PC-3 (cell line): ENCODE data around the gene GFPT2. TPM values are rescaled to one million over a fixed set of nuclear protein-coding genes. Genes with fewer than 3 reads are reported as not detected.

Source experiments
- ATAC-seq: fragments of 200-7000 bp; cut with Tn5 transposase; 2 replicates; pipeline ENCODE4 v1.9.1; 2020; ENCODE audit warnings: mild to moderate bottlenecking, moderate library complexity
- BruUV-seq: library from RNA; stranded (reverse); fragments of 400-500 nt; replicated peaks from 2 replicates; lab custom pipeline; 2021; lab: Mats Ljungman, UMichigan
- CTCF ChIA-PET: fragments of 300-600 bp; sonication (Branson Sonifier 250); formaldehyde crosslinking; loops from one replicate; lab custom pipeline; 2022; ENCODE audit warnings: antibody characterized with exemption; lab: Charles Lee
- POLR2A ChIA-PET: fragments of 300-600 bp; sonication (Branson Sonifier 250); formaldehyde crosslinking; loops from one replicate; lab custom pipeline; 2022; ENCODE audit warnings: antibody characterized with exemption; ENCODE audit not compliant: unreplicated experiment; lab: Charles Lee
- DNase-seq: peaks from one replicate; pipeline ENCODE4 v3.0.0-alpha.2; 2015
- H2AFZ ChIP-seq: fragments of 300-600 bp; sonication (generic); 2 replicates; pipeline ENCODE4 v1.6.0; 2016; ENCODE audit warnings: antibody characterized with exemption, low read length
- H3F3A ChIP-seq: fragments of 300-600 bp; sonication (generic); one replicate; pipeline ENCODE4 v1.6.0; 2017; ENCODE audit warnings: antibody characterized with exemption, low read length, control low read depth, mild to moderate bottlenecking; ENCODE audit not compliant: unreplicated experiment
- H3K27ac ChIP-seq: fragments of 300-600 bp; sonication (generic); 2 replicates; pipeline ENCODE4 v1.5.1; 2016; ENCODE audit warnings: mild to moderate bottlenecking, low read length
- H3K27me3 ChIP-seq: fragments of 300-600 bp; sonication (generic); 2 replicates; pipeline ENCODE4 v1.6.1; 2016; ENCODE audit warnings: low read length, mixed read lengths
- H3K36me3 ChIP-seq: fragments of 300-600 bp; sonication (generic); 2 replicates; pipeline ENCODE4 v1.6.1; 2016; ENCODE audit warnings: low read depth, mixed run types, low read length, mixed read lengths
- H3K4me1 ChIP-seq: fragments of 300-600 bp; sonication (generic); 2 replicates; pipeline ENCODE4 v1.5.1; 2016; ENCODE audit warnings: low read length; ENCODE audit not compliant: insufficient read depth
- H3K4me2 ChIP-seq: fragments of 300-600 bp; sonication (generic); 2 replicates; pipeline ENCODE4 v1.6.0; 2016; ENCODE audit warnings: low read length
- H3K4me3 ChIP-seq: fragments of 300-600 bp; sonication (generic); 2 replicates; pipeline ENCODE4 v1.5.1; 2016; ENCODE audit warnings: mild to moderate bottlenecking, low read length, mixed read lengths
- H3K79me2 ChIP-seq: fragments of 300-600 bp; sonication (generic); 2 replicates; pipeline ENCODE4 v1.6.1; 2017; ENCODE audit warnings: low read length, mixed read lengths
- H3K9ac ChIP-seq: fragments of 300-600 bp; sonication (generic); 2 replicates; pipeline ENCODE4 v1.6.0; 2016; ENCODE audit warnings: mild to moderate bottlenecking, low read length
- H3K9me2 ChIP-seq: fragments of 300-600 bp; sonication (generic); replicated peaks from 2 replicates; pipeline ENCODE4 v1.6.1; 2016; ENCODE audit warnings: mixed run types, low read length, mixed read lengths
- H3K9me3 ChIP-seq: fragments of 300-600 bp; sonication (generic); 2 replicates; pipeline ENCODE4 v1.6.1; 2016; ENCODE audit warnings: low read length, mixed read lengths
- H4K20me1 ChIP-seq: fragments of 300-600 bp; sonication (generic); 2 replicates; pipeline ENCODE4 v1.6.1; 2016; ENCODE audit warnings: low read length, mixed read lengths
- EZH2 ChIP-seq: fragments of 300-600 bp; sonication (generic); IDR thresholded peaks from one replicate; pipeline ENCODE4 v1.6.1; 2017; ENCODE audit warnings: antibody characterized with exemption, mild to moderate bottlenecking, low read length; ENCODE audit not compliant: unreplicated experiment
- EZH2phosphoT487 ChIP-seq: fragments of 300-600 bp; sonication (generic); IDR thresholded peaks from 2 replicates; pipeline ENCODE4 v1.6.1; 2018; ENCODE audit warnings: mild to moderate bottlenecking, antibody characterized with exemption, low read length, borderline replicate concordance
- intact Hi-C: fragments of 100-400 bp; cut with micrococcal nuclease; formaldehyde crosslinking; loops from 2 replicates; pipeline ENCODE4 v1.9.0; 2023
- total RNA-seq: library from RNA; depleted of rRNA; stranded (reverse); fragments of >200 nt; gene quantifications from 2 replicates; pipeline ENCODE4 v1.2.3, GENCODE V29; 2014
- TF ChIP-seq, protein P1 (sequence below): fragments of 300-600 bp; sonication (generic); conservative IDR thresholded peaks from 2 replicates; pipeline ENCODE4 v1.5.1; 2017; ENCODE audit warnings: antibody characterized with exemption, low read depth, mild to moderate bottlenecking, low read length

GFPT2 gene
- total RNA-seq, 1 experiment from 2014 or later, result 2.2 TPM

DNA sequence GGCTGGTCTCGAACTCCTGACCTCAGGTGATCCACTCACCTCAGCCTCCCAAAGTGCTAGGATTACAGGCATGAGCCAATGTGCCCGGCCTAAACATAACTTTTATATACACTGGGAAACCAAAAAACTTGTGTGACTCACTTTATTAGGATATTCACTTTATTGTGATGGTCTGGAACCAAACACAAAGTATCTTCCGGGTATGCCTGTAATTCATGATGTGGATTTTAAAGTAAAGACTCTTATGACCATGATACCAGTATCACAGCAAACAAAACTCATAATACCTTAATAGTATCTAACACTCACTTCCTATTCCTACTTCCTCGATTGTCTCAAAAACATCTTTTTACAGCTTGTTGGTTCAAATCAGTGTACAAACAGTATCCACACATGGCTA lies 12.7 kb upstream of the GFPT2 start:
- intact Hi-C loops, result no loop called here
- CTCF ChIA-PET, result no interaction called here
- Histone ChIP-seq H3K9me3 (no peaks in the 10 kb centered on the region), H3K79me2 (no peaks in the 10 kb centered on the region), H3K9ac (no peak overlapping the region), H2AFZ (no peak overlapping the region), H3F3A (no peaks in the 10 kb centered on the region), H3K36me3 (no peaks in the 10 kb centered on the region), H4K20me1 (no peaks in the 10 kb centered on the region), H3K27ac (peak overlapping the region; percentile 33; the same call in 1 of the 2 replicates), H3K4me1 (no peaks in the 10 kb centered on the region), H3K4me2 (no peak overlapping the region), H3K27me3 (no peaks in the 10 kb centered on the region), H3K4me3 (no peak overlapping the region), H3K9me2 (no peaks in the 10 kb centered on the region)
- no peak for TF ChIP-seq EZH2phosphoT487
- TF ChIP-seq, protein P1, sequence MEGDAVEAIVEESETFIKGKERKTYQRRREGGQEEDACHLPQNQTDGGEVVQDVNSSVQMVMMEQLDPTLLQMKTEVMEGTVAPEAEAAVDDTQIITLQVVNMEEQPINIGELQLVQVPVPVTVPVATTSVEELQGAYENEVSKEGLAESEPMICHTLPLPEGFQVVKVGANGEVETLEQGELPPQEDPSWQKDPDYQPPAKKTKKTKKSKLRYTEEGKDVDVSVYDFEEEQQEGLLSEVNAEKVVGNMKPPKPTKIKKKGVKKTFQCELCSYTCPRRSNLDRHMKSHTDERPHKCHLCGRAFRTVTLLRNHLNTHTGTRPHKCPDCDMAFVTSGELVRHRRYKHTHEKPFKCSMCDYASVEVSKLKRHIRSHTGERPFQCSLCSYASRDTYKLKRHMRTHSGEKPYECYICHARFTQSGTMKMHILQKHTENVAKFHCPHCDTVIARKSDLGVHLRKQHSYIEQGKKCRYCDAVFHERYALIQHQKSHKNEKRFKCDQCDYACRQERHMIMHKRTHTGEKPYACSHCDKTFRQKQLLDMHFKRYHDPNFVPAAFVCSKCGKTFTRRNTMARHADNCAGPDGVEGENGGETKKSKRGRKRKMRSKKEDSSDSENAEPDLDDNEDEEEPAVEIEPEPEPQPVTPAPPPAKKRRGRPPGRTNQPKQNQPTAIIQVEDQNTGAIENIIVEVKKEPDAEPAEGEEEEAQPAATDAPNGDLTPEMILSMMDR, result no peak
- TF ChIP-seq EZH2, result no peak
- no TSS peak for BruUV-seq
- peak; percentile 26 for DNase-seq
- POLR2A ChIA-PET, result no interaction called here
- peak; percentile 88 for ATAC-seq

DNA sequence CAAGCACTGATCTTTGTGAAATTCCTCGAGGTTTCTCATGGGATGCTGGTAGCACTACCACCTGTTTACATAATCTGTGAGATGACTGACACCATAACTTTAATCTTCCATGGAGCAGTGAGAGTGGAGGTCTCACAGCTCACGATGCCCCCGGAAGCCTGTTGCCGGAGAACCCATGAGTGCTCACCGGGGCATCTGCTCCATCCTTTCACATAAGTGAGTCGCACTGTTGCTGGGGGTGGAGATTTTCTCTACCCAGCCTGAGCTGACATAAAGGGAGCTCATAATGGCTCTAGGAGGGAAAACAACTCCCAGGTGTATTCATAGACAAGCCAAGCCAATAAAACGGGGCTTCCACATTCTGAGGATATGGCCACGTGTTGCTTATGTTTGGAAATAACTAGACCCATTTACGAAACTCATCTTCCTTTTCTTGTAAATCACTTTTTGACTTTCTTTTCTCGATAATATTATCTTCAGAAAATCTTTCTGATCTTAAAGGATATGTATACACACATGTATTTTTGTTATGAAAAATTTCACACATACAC lies 11.2 kb upstream of the GFPT2 start:
- ChIA-PET CTCF (no interaction called here), POLR2A (no interaction called here)

More for the DNA sequence above, 11.2 kb upstream of the GFPT2 start:
- no TSS peak for BruUV-seq
- no peak overlapping the region for H3K4me3 ChIP-seq
- no peaks in the 10 kb centered on the region for H3K36me3 ChIP-seq
- no peak for DNase-seq
- H3K79me2 ChIP-seq, result no peaks in the 10 kb centered on the region
- H3K4me1 ChIP-seq, result no peaks in the 10 kb centered on the region
- H3K27me3 ChIP-seq, result no peaks in the 10 kb centered on the region
- ATAC-seq, result no peak
- H3K27ac ChIP-seq, result no peak overlapping the region
- H3F3A ChIP-seq, result no peaks in the 10 kb centered on the region
- intact Hi-C loops, result no loop called here
- no peak for TF ChIP-seq EZH2
- no peak for TF ChIP-seq EZH2phosphoT487
- TF ChIP-seq, protein P1, result no peak
- H4K20me1 ChIP-seq, result no peaks in the 10 kb centered on the region
- no peak overlapping the region for H3K4me2 ChIP-seq
- H2AFZ ChIP-seq, result no peak overlapping the region
- no peaks in the 10 kb centered on the region for H3K9me2 ChIP-seq
- no peaks in the 10 kb centered on the region for H3K9me3 ChIP-seq
- H3K9ac ChIP-seq, result no peak overlapping the region
